H1 (cell line): ENCODE results near the gene LYRM4. TPM values are rescaled to one million over a fixed set of nuclear protein-coding genes. Genes with fewer than 3 reads are reported as not detected.

Experiments used
- CTCF ChIA-PET: fragments of 300-600 bp; sonication (Branson Sonifier 250); formaldehyde crosslinking; loops from one replicate; lab custom pipeline; 2021; ENCODE audit not compliant: partially characterized antibody; lab: Charles Lee
- POLR2A ChIA-PET: fragments of 300-600 bp; sonication (Branson Sonifier 250); formaldehyde crosslinking; loops from one replicate; lab custom pipeline; 2021; ENCODE audit warnings: inconsistent platforms; ENCODE audit not compliant: partially characterized antibody; lab: Charles Lee
- DNase-seq, 2 experiments: peaks; one replicate each; pipeline versions ENCODE4 v3.0.0 to v3.0.0-alpha.2; 2010 to 2022; ENCODE audit warnings: low spot score in 2 of 2, low read depth in 1 of 2, mixed read lengths in 1 of 2
- FAIRE-seq: peaks from 2 replicates; lab custom pipeline; 2011; peaks lifted over from hg19 to GRCh38; lab: Jason Lieb, UNC
- H2AFZ ChIP-seq: 2 replicates; pipeline ENCODE4 v1.8.1; 2012; ENCODE audit warnings: low read length, inconsistent platforms
- H2AK5ac ChIP-seq: 2 replicates; pipeline ENCODE4 v1.6.1; 2013; ENCODE audit warnings: low read depth, low read length
- H2BK120ac ChIP-seq: replicated peaks from 2 replicates; pipeline ENCODE3; 2013; ENCODE audit warnings: low read depth, low read length, inconsistent platforms
- H2BK12ac ChIP-seq: 2 replicates; pipeline ENCODE4 v1.6.1; 2013; ENCODE audit warnings: low read depth, low read length
- H2BK15ac ChIP-seq: 2 replicates; pipeline ENCODE4 v1.6.1; 2013; ENCODE audit warnings: low read length
- H2BK20ac ChIP-seq: 2 replicates; pipeline ENCODE4 v1.6.1; 2013; ENCODE audit warnings: low read length
- H2BK5ac ChIP-seq: 2 replicates; pipeline ENCODE4 v1.6.1; 2013; ENCODE audit warnings: low read depth, low read length
- H3K14ac ChIP-seq: 2 replicates; pipeline ENCODE4 v1.6.1; 2013; ENCODE audit warnings: inconsistent platforms; ENCODE audit not compliant: insufficient read length
- H3K18ac ChIP-seq: 2 replicates; pipeline ENCODE4 v1.6.1; 2013; ENCODE audit warnings: low read length; ENCODE audit errors: extremely low read depth
- H3K23ac ChIP-seq: 2 replicates; pipeline ENCODE4 v1.6.1; 2013; ENCODE audit warnings: inconsistent platforms; ENCODE audit not compliant: insufficient read length
- H3K23me2 ChIP-seq: 2 replicates; pipeline ENCODE4 v1.6.1; 2013; ENCODE audit warnings: low read depth, low read length
- H3K27ac ChIP-seq: 2 replicates; pipeline ENCODE4 v1.6.1; 2011; ENCODE audit warnings: low read depth, low read length, inconsistent platforms
- H3K27me3 ChIP-seq, 4 experiments: replicated peaks in 1 of 4; 1 replicate in 1 of 4; 2 replicates in 3 of 4; pipeline versions ENCODE4 v1.6.1 to v1.8.1; 2011 to 2013; ENCODE audit warnings: low read length in 3 of 4, mild to moderate bottlenecking in 3 of 4, inconsistent platforms in 2 of 4, mixed read lengths in 2 of 4, moderate library complexity in 1 of 4; ENCODE audit not compliant: control insufficient read depth in 3 of 4, insufficient read depth in 3 of 4; ENCODE audit errors: extremely low read depth in 1 of 4
- H3K36me3 ChIP-seq, 4 experiments: 2 replicates each; pipeline versions ENCODE4 v1.6.1 to v1.8.1; 2011 to 2013; ENCODE audit warnings: mild to moderate bottlenecking in 4 of 4, low read length in 3 of 4, moderate library complexity in 2 of 4, control low read depth in 1 of 4, inconsistent platforms in 1 of 4; ENCODE audit not compliant: insufficient read depth in 4 of 4, control insufficient read depth in 2 of 4
- H3K4ac ChIP-seq: replicated peaks from 2 replicates; pipeline ENCODE3; 2013; ENCODE audit warnings: low read length, low read depth, mixed read lengths, inconsistent platforms; ENCODE audit not compliant: insufficient read length
- H3K4me1 ChIP-seq, 4 experiments: replicated peaks in 1 of 4; 1 replicate in 1 of 4; 2 replicates in 3 of 4; pipeline versions ENCODE4 v1.6.1 to v1.8.1; 2011 to 2013; ENCODE audit warnings: low read length in 3 of 4, inconsistent platforms in 2 of 4, mixed read lengths in 1 of 4; ENCODE audit not compliant: insufficient read depth in 4 of 4, control insufficient read depth in 3 of 4
- H3K4me2 ChIP-seq, 2 experiments: 2 replicates each; pipeline versions ENCODE4 v1.6.1 to v1.8.1; 2011 to 2013; ENCODE audit warnings: low read depth in 2 of 2, low read length in 2 of 2, control low read depth in 1 of 2, inconsistent platforms in 1 of 2, mild to moderate bottlenecking in 1 of 2; ENCODE audit not compliant: insufficient read depth in 1 of 2
- H3K4me3 ChIP-seq, 4 experiments: fragments of 200-600, 300-600 bp in 1 of 4; sonication (generic), shearing (Covaris generic), sonication (Bioruptor Twin) in 1 of 4; 2 replicates each; pipeline versions ENCODE4 v1.5.1 to v1.8.1; 2011 to 2016; ENCODE audit warnings: low read length in 4 of 4, low read depth in 3 of 4, control low read depth in 2 of 4, inconsistent platforms in 2 of 4, mild to moderate bottlenecking in 2 of 4, mixed read lengths in 1 of 4, moderate library complexity in 1 of 4; ENCODE audit not compliant: insufficient read depth in 2 of 4; ENCODE audit errors: extremely low read depth in 1 of 4
- H3K56ac ChIP-seq: replicated peaks from 2 replicates; pipeline ENCODE3; 2013; ENCODE audit warnings: low read depth, mild to moderate bottlenecking, mixed read lengths, low read length, inconsistent platforms; ENCODE audit not compliant: insufficient read length
- H3K79me1 ChIP-seq: 2 replicates; pipeline ENCODE4 v1.6.1; 2013; ENCODE audit warnings: low read depth, low read length, control low read depth
- H3K79me2 ChIP-seq, 2 experiments: 2 replicates each; pipeline versions ENCODE4 v1.6.1 to v1.8.1; 2012 to 2013; ENCODE audit warnings: low read length in 2 of 2, mild to moderate bottlenecking in 2 of 2, inconsistent platforms in 1 of 2; ENCODE audit not compliant: insufficient read depth in 2 of 2, control insufficient read depth in 1 of 2
- H3K9ac ChIP-seq, 4 experiments: replicated peaks in 1 of 4; 1 replicate in 1 of 4; 2 replicates in 3 of 4; pipeline versions ENCODE4 v1.6.1 to v1.8.1; 2011 to 2013; ENCODE audit warnings: low read depth in 3 of 4, low read length in 3 of 4, control low read depth in 2 of 4, mild to moderate bottlenecking in 2 of 4, moderate library complexity in 2 of 4, inconsistent platforms in 1 of 4; ENCODE audit errors: extremely low read depth in 1 of 4
- H3K9me3 ChIP-seq, 2 experiments: 2 replicates each; pipeline versions ENCODE4 v1.6.1 to v1.8.1; 2012 to 2013; ENCODE audit warnings: mild to moderate bottlenecking in 2 of 2, moderate library complexity in 2 of 2, control low read depth in 1 of 2, inconsistent platforms in 1 of 2, low read depth in 1 of 2, low read length in 1 of 2, mixed read lengths in 1 of 2; ENCODE audit not compliant: insufficient read depth in 2 of 2
- H4K20me1 ChIP-seq, 2 experiments: replicated peaks in 1 of 2; 2 replicates each; pipeline versions ENCODE3 to v1.8.1; 2011 to 2013; ENCODE audit warnings: inconsistent platforms in 2 of 2, low read length in 2 of 2, mild to moderate bottlenecking in 1 of 2; ENCODE audit not compliant: insufficient read depth in 2 of 2, control insufficient read depth in 1 of 2
- H4K5ac ChIP-seq: 2 replicates; pipeline ENCODE4 v1.6.1; 2013; ENCODE audit warnings: low read length, low read depth, mixed read lengths, inconsistent platforms; ENCODE audit not compliant: insufficient read length
- H4K8ac ChIP-seq: 2 replicates; pipeline ENCODE4 v1.8.0; 2013; ENCODE audit warnings: mild to moderate bottlenecking, moderate library complexity, low read length, inconsistent platforms; ENCODE audit not compliant: insufficient read depth; ENCODE audit errors: extremely low read depth
- H4K91ac ChIP-seq: replicated peaks from 2 replicates; pipeline ENCODE3; 2013; ENCODE audit warnings: low read length, mixed read lengths, inconsistent platforms; ENCODE audit not compliant: insufficient read length
- CHD2 ChIP-seq: IDR thresholded peaks from 2 replicates; pipeline ENCODE4 v1.6.1; 2012; ENCODE audit warnings: low read length, improper control_type of control experiment
- HDAC6 ChIP-seq: IDR thresholded peaks from one replicate; pipeline ENCODE4 v1.7.1; 2012; ENCODE audit warnings: low read depth, mild to moderate bottlenecking, inconsistent platforms, low read length, moderate library complexity
- JUND ChIP-seq: IDR thresholded peaks from 2 replicates; pipeline ENCODE4 v1.6.1; 2011; ENCODE audit warnings: mild to moderate bottlenecking, improper control_type of control experiment, low read length
- PHF8 ChIP-seq: fragments of 200-600 bp; sonication (generic); conservative IDR thresholded peaks from 2 replicates; pipeline ENCODE4 v1.7.1; 2012; ENCODE audit warnings: low read depth, mild to moderate bottlenecking, inconsistent platforms, low read length, moderate library complexity
- RNF2 ChIP-seq: fragments of 200-900, 300-1000 bp; sonication (generic); IDR thresholded peaks from 2 replicates; pipeline ENCODE4 v1.7.1; 2016; ENCODE audit warnings: borderline replicate concordance, low read depth, mild to moderate bottlenecking, antibody characterized with exemption, low read length; ENCODE audit not compliant: poor library complexity, severe bottlenecking; ENCODE audit errors: missing control alignments
- RXRA ChIP-seq: IDR thresholded peaks from 2 replicates; pipeline ENCODE4 v1.6.1; 2011; ENCODE audit warnings: low read depth, mild to moderate bottlenecking, low read length, moderate library complexity; ENCODE audit not compliant: insufficient read depth
- SIN3A ChIP-seq, 2 experiments: IDR thresholded peaks in 1 of 2; conservative IDR thresholded peaks in 1 of 2; 2 replicates each; pipeline ENCODE4 v1.6.1; 2011 to 2012; ENCODE audit warnings: low read length in 2 of 2, improper control_type of control experiment in 1 of 2, low read depth in 1 of 2, mild to moderate bottlenecking in 1 of 2
- SIRT6 ChIP-seq: IDR thresholded peaks from one replicate; pipeline ENCODE4 v1.7.1; 2012; ENCODE audit warnings: low read length, inconsistent platforms
- SP2 ChIP-seq: IDR thresholded peaks from 2 replicates; pipeline ENCODE4 v1.6.1; 2012; ENCODE audit warnings: mild to moderate bottlenecking, low read length, inconsistent platforms
- TCF12 ChIP-seq: IDR thresholded peaks from 2 replicates; pipeline ENCODE4 v1.6.1; 2011; ENCODE audit warnings: low read depth, mild to moderate bottlenecking, low read length
- WGBS, 2 experiments: shearing (Covaris generic) in 1 of 2; methylation state at CpG; one replicate each; pipeline versions ENCODE4 v1.1.6 to v1.1.7; 2013 to 2015; ENCODE audit warnings: low lambda C conversion rate in 2 of 2, mixed read lengths in 2 of 2, inconsistent platforms in 1 of 2, low coverage in 1 of 2, missing lambda C conversion rate in 1 of 2; ENCODE audit not compliant: insufficient replicate concordance in 2 of 2, insufficient coverage in 1 of 2, insufficient read length in 1 of 2; ENCODE audit errors: extremely low coverage in 1 of 2, missing lambda C conversion rate in 1 of 2; 5-methylcytosine and 5-hydroxymethylcytosine counted together
- polyA plus RNA-seq, 7 experiments: library from polyadenylated mRNA; depleted of rRNA in 3 of 7; stranded (reverse) in 5 of 7; unstranded in 2 of 7; fragments of >200 nt in 5 of 7; fragments of 200-250 nt in 2 of 7; gene quantifications; 1 replicate in 5 of 7; 2 replicates in 1 of 7; 4 replicates in 1 of 7; pipeline versions ENCODE4 v1.2.1 to v1.2.3, GENCODE V29; 2011 to 2013; ENCODE audit warnings: missing spikeins in 2 of 7, mixed read lengths in 2 of 7
- total RNA-seq: library from RNA; stranded (reverse); fragmentation: NEBNext Ultra II Directional; extraction: Animal tissue kit (Norgen Biotek cat#: 25700); gene quantifications from 2 replicates; pipeline ENCODE4 v1.2.1, GENCODE V29; 2021

Gene LYRM4
- total and polyA plus RNA-seq, 2 of the 8 experiments (the other 6 are each of a cell fraction or from before 2014, with no cell fraction given): 56.6 to 62.8 TPM

GRCh38 chr6:5287966-5288297 lies 27.2 kb upstream of the LYRM4 start:
- TF ChIP-seq JUND: no peak
- no peak for TF ChIP-seq PHF8
- no peak for TF ChIP-seq CHD2
- no peak for TF ChIP-seq SP2
- no peak for TF ChIP-seq HDAC6
- TF ChIP-seq TCF12: no peak
- no peak for TF ChIP-seq SIN3A (conservative IDR thresholded peaks at IDR 0.05 in 1 of 2, IDR thresholded peaks at IDR 0.05 in 1 of 2; ENCODE audit: low read depth in 1 of 2, low read length in 2 of 2)
- no peak for TF ChIP-seq RXRA
- no peak for TF ChIP-seq RNF2
- TF ChIP-seq SIRT6: no peak
- Histone ChIP-seq H3K79me2 (no peaks in the 10 kb centered on the region; a peak in 2 of 4 replicates), H3K23ac (no peak overlapping the region), H2BK5ac (no peak overlapping the region), H3K4me1 (peaks cover 0 to 3% (median under 1%) of the 10 kb centered on the region in 4 experiments; a peak in 1 of 7 replicates), H3K9ac (no peak overlapping the region), H3K36me3 (no peaks in the 10 kb centered on the region), H3K23me2 (no peaks in the 10 kb centered on the region; the same call in 1 of the 2 replicates), H3K4me3 (no peak overlapping the region), H3K56ac (no peak overlapping the region), H3K4me2 (no peak overlapping the region), H4K91ac (no peak overlapping the region), H3K4ac (no peak overlapping the region), H4K20me1 (no peaks in the 10 kb centered on the region), H4K5ac (no peak overlapping the region), H2BK20ac (no peak overlapping the region), H4K8ac (no peak overlapping the region; the same call in 1 of the 2 replicates), H2AK5ac (no peak overlapping the region), H3K27me3 (no peaks in the 10 kb centered on the region), H3K27ac (no peak overlapping the region), H3K14ac (no peak overlapping the region), H2BK15ac (no peak overlapping the region), H3K9me3 (no peaks in the 10 kb centered on the region), H2AFZ (no peak overlapping the region), H2BK12ac (no peak overlapping the region), H2BK120ac (no peak overlapping the region), H3K79me1 (peaks cover 9% of the 10 kb centered on the region; the same call in 1 of the 2 replicates), H3K18ac (no peak overlapping the region)
- POLR2A ChIA-PET: interaction anchor here (0.9 to 1.6 kb wide), 4 partner anchors 12 to 26 kb away, joined by 3 to 4 read pairs (median 3); partner anchors contain the start of gene FARS2
- WGBS, 2 experiments: 91% methylated on average over 2 of the region's 2 CpGs; no CpG with 5 or more reads in 1 of the 2 experiments
- DNase-seq (no peak), FAIRE-seq (no peak)
- CTCF ChIA-PET: interaction anchor here (1.0 to 2.2 kb wide), 2 partner anchors 91 to 144 kb away, joined by 3 to 5 read pairs; no protein-coding TSS in a partner anchor
